GM18873 (cell line): Measurements from ENCODE around the gene GRID2.
"Not testable (repeated sequence)": the region's sequence is repeated elsewhere in the genome, so short reads cannot be mapped to it uniquely, and the experiment has no call there.

ENCODE experiments used
- ATAC-seq: cut with Tn5 transposase; IDR thresholded peaks from one replicate; pipeline ENCODE4 v1.9.1; 2021; ENCODE audit warnings: mild to moderate bottlenecking, moderate library complexity, moderate number of reproducible peaks; ENCODE audit not compliant: unreplicated experiment, low FRiP score

Gene GRID2

GRCh38 chr4:93359586-93359985 lies 1055.8 kb downstream of the GRID2 start:
- ATAC-seq: no peak

- not testable (repeated sequence) for ATAC-seq
Measured at GRCh38 chr4:93366169-93366755, 1062.5 kb downstream of the GRID2 start.

- no peak for ATAC-seq
Measured at GRCh38 chr4:93368968-93369367, 1065.2 kb downstream of the GRID2 start.

GRCh38 chr4:93370256-93370655 lies 1066.5 kb downstream of the GRID2 start:
- ATAC-seq: no peak

- no peak for ATAC-seq
Measured at GRCh38 chr4:93373893-93374860, 1070.4 kb downstream of the GRID2 start.

- ATAC-seq: no peak
Measured at GRCh38 chr4:93384241-93384640, 1080.5 kb downstream of the GRID2 start.

- ATAC-seq: no peak
Measured at GRCh38 chr4:93384887-93385286, 1081.1 kb downstream of the GRID2 start.

- ATAC-seq: no peak
Measured at GRCh38 chr4:93394545-93395081, 1090.8 kb downstream of the GRID2 start.

GRCh38 chr4:93396272-93396671 lies 1092.5 kb downstream of the GRID2 start:
- no peak for ATAC-seq

- no peak for ATAC-seq
Measured at GRCh38 chr4:93403571-93403970, 1099.8 kb downstream of the GRID2 start.

GRCh38 chr4:93407493-93408275 lies 1103.9 kb downstream of the GRID2 start:
- ATAC-seq: no peak

GRCh38 chr4:93409035-93409434 lies 1105.3 kb downstream of the GRID2 start:
- ATAC-seq: no peak

- no peak for ATAC-seq
Measured at GRCh38 chr4:93414041-93414550, 1110.3 kb downstream of the GRID2 start.

GRCh38 chr4:93416344-93417128 lies 1112.8 kb downstream of the GRID2 start:
- ATAC-seq: no peak

- ATAC-seq: no peak
Measured at GRCh38 chr4:93431371-93431770, 1127.6 kb downstream of the GRID2 start.

GRCh38 chr4:93433840-93434239 lies 1130.1 kb downstream of the GRID2 start:
- ATAC-seq: no peak

- no peak for ATAC-seq
Measured at GRCh38 chr4:93436000-93436626, 1132.3 kb downstream of the GRID2 start.

GRCh38 chr4:93437991-93438390 lies 1134.2 kb downstream of the GRID2 start:
- no peak for ATAC-seq

GRCh38 chr4:93444860-93445259 lies 1141.1 kb downstream of the GRID2 start:
- ATAC-seq: no peak
